Esophagus squamous epithelium (tissue), 5 donors: ENCODE results near the gene FGF4. TPM values are rescaled to one million over a fixed set of nuclear protein-coding genes. Genes with fewer than 3 reads are reported as not detected.

Experiments
- DNase-seq: peaks from one replicate; lab custom pipeline; 2025; lab: John Stamatoyannopoulos, UW
- H3K27ac ChIP-seq, 4 donors: fragments of 200-600 bp; sonication (generic); one replicate each; pipeline ENCODE4 v1.5.1; 2016 to 2019; ENCODE audit warnings: mild to moderate bottlenecking in 1 of 4
- H3K27me3 ChIP-seq, 4 donors: fragments of 200-600 bp; sonication (generic); 1 replicate in 3 of 4; 2 replicates in 1 of 4; pipeline versions ENCODE4 v1.5.1 to v1.6.0; 2017 to 2021; ENCODE audit warnings: antibody characterized with exemption in 1 of 4
- H3K36me3 ChIP-seq, 3 donors: fragments of 200-600 bp; sonication (generic); one replicate each; pipeline ENCODE4 v1.5.1; 2016 to 2019
- H3K4me1 ChIP-seq, 3 donors: fragments of 200-600 bp; sonication (generic); one replicate each; pipeline ENCODE4 v1.5.1; 2017 to 2019
- H3K4me3 ChIP-seq, 4 donors: fragments of 200-600 bp; sonication (generic); 1 replicate in 3 of 4; 2 replicates in 1 of 4; pipeline ENCODE4 v1.5.1; 2016 to 2019; ENCODE audit warnings: mild to moderate bottlenecking in 2 of 4, moderate library complexity in 1 of 4
- H3K9me3 ChIP-seq, 3 donors: fragments of 200-600 bp; sonication (generic); one replicate each; pipeline ENCODE4 v1.5.1; 2016 to 2019
- CTCF ChIP-seq, 6 experiments: fragments of 450-650 bp in 4 of 6; fragments of 200-600 bp in 2 of 6; sonication (generic) in 2 of 6; IDR thresholded peaks; one replicate each; pipeline ENCODE4 v1.5.1; 2016 to 2019; ENCODE audit warnings: antibody characterized with exemption in 6 of 6, mild to moderate bottlenecking in 4 of 6, moderate library complexity in 4 of 6
- POLR2A ChIP-seq, 4 donors: fragments of 450-650 bp; IDR thresholded peaks; one replicate each; pipeline ENCODE4 v1.6.1; 2017; ENCODE audit warnings: antibody characterized with exemption in 4 of 4, mild to moderate bottlenecking in 4 of 4, moderate library complexity in 3 of 4
- WGBS, 2 donors: methylation state at CpG; one replicate each; pipeline ENCODE4 v1.1.5; 2018; 5-methylcytosine and 5-hydroxymethylcytosine counted together
- intact Hi-C: fragments of 100-400 bp; cut with DNase I; formaldehyde crosslinking; loops from one replicate; pipeline ENCODE4 v1.15.0; 2022
- total RNA-seq, 4 donors: library from RNA; depleted of rRNA; stranded (reverse); fragments of >200 nt; gene quantifications; one replicate each; pipeline ENCODE4 v1.1.0, GENCODE V29; 2016
- donor health status: DM: yes; HTN: yes; CAD: no.

FGF4 gene
- total RNA-seq, 4 donors from 2014 or later = not detected

DNA sequence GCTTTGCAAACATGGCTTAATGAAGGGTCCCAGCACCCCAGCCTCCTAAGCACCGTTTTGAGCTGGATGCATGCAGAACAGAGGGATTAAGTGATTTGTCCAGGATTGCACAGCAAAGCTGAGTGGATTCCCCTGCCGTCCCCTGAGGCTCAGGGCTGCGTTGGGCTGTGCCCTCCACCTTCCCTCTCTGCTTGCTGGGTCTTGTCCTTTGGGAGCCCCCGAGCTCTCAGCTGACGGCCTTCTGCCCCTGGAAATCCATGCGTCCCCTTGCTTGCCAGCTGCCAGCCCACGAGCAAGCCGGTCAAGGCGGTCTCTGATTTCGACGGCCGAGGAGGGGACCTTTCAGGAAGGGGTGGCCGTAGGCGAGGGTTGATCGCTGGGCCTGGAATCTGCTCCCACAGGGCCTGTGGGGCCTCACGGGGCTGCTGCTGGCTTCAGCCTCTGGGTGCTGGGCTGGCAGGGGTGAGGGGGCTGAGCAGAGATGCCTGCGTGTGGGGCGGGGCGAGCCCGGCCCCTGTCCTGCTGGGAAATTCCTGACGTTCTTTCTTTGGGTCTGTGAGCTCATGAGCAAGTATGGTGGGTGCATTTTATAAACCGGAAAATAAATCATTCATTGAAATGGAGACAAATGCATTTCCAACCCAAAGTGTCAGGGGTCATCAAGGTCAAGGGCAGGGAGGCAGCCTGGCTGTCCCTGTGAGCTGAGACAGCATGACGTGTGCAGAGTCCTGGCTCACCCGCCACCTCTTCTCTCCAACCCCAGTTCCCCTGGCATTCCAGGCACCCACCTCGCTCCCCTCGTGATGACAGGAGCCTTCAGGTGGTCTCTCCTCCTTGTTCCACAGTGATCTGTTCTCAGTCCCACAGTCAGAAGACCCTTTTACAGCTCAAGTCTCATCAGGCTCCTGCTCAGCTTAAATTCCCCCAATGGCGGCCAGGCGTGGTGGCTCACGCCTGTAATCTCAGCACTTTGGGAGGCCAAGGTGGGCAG, 28.1 kb downstream of the FGF4 start:
- Histone ChIP-seq H3K36me3 (no peaks in the 10 kb centered on the region), H3K27ac (no peak overlapping the region), H3K9me3 (no peaks in the 10 kb centered on the region), H3K27me3 (peaks cover 0 to 72% (median 0%) of the 10 kb centered on the region in 4 donors), H3K4me1 (no peaks in the 10 kb centered on the region), H3K4me3 (no peak overlapping the region)
- WGBS, 2 donors = 52 to 70% methylated on average over 6 to 11 of the region's 29 CpGs
- no peak for TF ChIP-seq CTCF (IDR thresholded peaks at IDR 0.05)
- no peak for TF ChIP-seq POLR2A (IDR thresholded peaks at IDR 0.05)
- intact Hi-C loops = no loop called here
- no peak for DNase-seq

DNA sequence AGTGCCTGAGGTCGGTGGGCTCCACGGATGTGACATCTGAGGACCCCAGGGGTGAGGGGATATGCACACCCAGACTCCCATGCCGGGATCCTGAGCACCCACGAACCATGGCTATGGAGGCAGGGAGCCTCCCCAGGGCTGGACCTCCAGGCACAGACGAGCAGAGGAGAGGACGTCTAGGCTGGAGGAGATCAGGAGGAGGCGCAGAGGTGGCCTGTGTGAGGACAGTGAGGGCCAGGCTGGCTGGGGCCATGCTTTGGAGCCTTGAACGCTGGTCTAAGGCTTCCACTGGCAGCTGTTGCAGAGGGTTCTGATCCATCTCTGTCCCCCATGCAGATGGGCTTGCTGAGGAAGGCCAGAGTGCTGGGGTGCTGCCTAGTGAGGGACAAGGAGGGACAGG, 29.0 kb downstream of the FGF4 start:
- H3K9me3 ChIP-seq = no peaks in the 10 kb centered on the region
- no peaks in the 10 kb centered on the region for H3K4me1 ChIP-seq
- WGBS, 2 donors = 59 to 60% methylated on average over 7 to 8 of the region's 8 CpGs
- no peak overlapping the region for H3K4me3 ChIP-seq
- no peaks in the 10 kb centered on the region for H3K36me3 ChIP-seq
- H3K27me3 ChIP-seq = peaks cover 0 to 70% (median 0%) of the 10 kb centered on the region in 4 donors
- H3K27ac ChIP-seq = no peak overlapping the region
- intact Hi-C loops = no loop called here
- no peak for TF ChIP-seq CTCF (IDR thresholded peaks at IDR 0.05)
- TF ChIP-seq POLR2A (IDR thresholded peaks at IDR 0.05) = no peak
- no peak for DNase-seq

GRCh38 chr11:69745201-69745600, 29.9 kb downstream of the FGF4 start:
- intact Hi-C loops = no loop called here
- H3K27me3 ChIP-seq = peaks cover 0 to 60% (median 0%) of the 10 kb centered on the region in 4 donors
- H3K4me1 ChIP-seq = no peaks in the 10 kb centered on the region
- no peak for DNase-seq
- no peak overlapping the region for H3K27ac ChIP-seq
- no peak for TF ChIP-seq CTCF (IDR thresholded peaks at IDR 0.05)
- TF ChIP-seq POLR2A (IDR thresholded peaks at IDR 0.05) = no peak
- H3K9me3 ChIP-seq = no peaks in the 10 kb centered on the region
- no peak overlapping the region for H3K4me3 ChIP-seq
- no peaks in the 10 kb centered on the region for H3K36me3 ChIP-seq
- WGBS, 2 donors = 53 to 72% methylated on average over 3 to 5 of the region's 10 CpGs

DNA sequence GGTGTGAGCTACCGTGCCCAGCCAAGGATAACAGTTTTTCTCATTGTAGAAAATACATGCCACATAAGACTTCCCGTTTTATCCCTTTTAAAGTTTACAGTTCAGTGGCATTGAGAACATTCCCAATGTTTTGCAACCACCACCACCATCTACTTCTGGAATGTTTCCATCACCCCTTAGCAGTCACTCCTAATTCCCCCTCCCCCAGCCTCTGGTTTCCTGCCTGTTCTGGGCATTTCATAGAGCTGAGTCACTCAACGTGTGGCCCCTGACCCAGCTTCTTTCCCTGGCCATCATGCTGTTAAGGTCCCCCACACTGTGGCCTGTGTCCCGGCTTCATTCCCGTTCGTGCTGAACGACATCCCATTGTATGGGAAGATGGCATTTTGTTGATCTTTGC, 30.7 kb downstream of the FGF4 start:
- intact Hi-C loops = no loop called here
- DNase-seq = no peak
- WGBS, 2 donors = 39 to 50% methylated on average over 7 of the region's 7 CpGs

More for the DNA sequence above, 30.7 kb downstream of the FGF4 start:
- Histone ChIP-seq H3K27me3 (peaks cover 0 to 53% (median 0%) of the 10 kb centered on the region in 4 donors), H3K36me3 (no peaks in the 10 kb centered on the region), H3K4me3 (no peak overlapping the region), H3K4me1 (no peaks in the 10 kb centered on the region), H3K9me3 (peaks cover 0 to 1% (median 0%) of the 10 kb centered on the region in 3 donors), H3K27ac (no peak overlapping the region)
- TF ChIP-seq CTCF (IDR thresholded peaks at IDR 0.05) (no peak), POLR2A (IDR thresholded peaks at IDR 0.05) (no peak)
